Neural progenitor cell (in vitro differentiated cells): ENCODE measurements around the gene GMDS. TPM values are rescaled to one million over a fixed set of nuclear protein-coding genes. Genes with fewer than 3 reads are reported as not detected.
"Not testable (repeated sequence)": the region's sequence is repeated elsewhere in the genome, so short reads cannot be mapped to it uniquely, and the experiment has no call there.

Experiments used
- DNase-seq: peaks from one replicate; pipeline ENCODE4 v3.0.0-alpha.2; 2016; ENCODE audit warnings: low spot score
- H2AFZ ChIP-seq: fragments of 200-600 bp; sonication (generic); replicated peaks from 2 replicates; pipeline ENCODE4 v1.6.1; 2016; ENCODE audit warnings: antibody characterized with exemption
- H3F3A ChIP-seq: fragments of 200-600 bp; sonication (generic); 2 replicates; pipeline ENCODE4 v1.6.1; 2016; ENCODE audit warnings: antibody characterized with exemption, low read depth
- H3K27ac ChIP-seq: fragments of 200-600 bp; sonication (generic); 2 replicates; pipeline ENCODE4 v1.5.1; 2016; ENCODE audit warnings: mild to moderate bottlenecking
- H3K27me3 ChIP-seq: fragments of 200-600 bp; sonication (generic); 2 replicates; pipeline ENCODE4 v1.6.1; 2016; ENCODE audit warnings: mild to moderate bottlenecking, moderate library complexity
- H3K36me3 ChIP-seq: fragments of 200-600 bp; sonication (generic); 2 replicates; pipeline ENCODE4 v1.5.1; 2016
- H3K4me1 ChIP-seq: fragments of 200-600 bp; sonication (generic); 2 replicates; pipeline ENCODE4 v1.6.1; 2016; ENCODE audit warnings: mixed run types
- H3K4me2 ChIP-seq: fragments of 200-600 bp; sonication (generic); 2 replicates; pipeline ENCODE4 v1.6.1; 2016
- H3K4me3 ChIP-seq: fragments of 200-600 bp; sonication (generic); 2 replicates; pipeline ENCODE4 v1.5.1; 2016
- H3K79me2 ChIP-seq: fragments of 200-600 bp; sonication (generic); 2 replicates; pipeline ENCODE4 v1.6.1; 2016; ENCODE audit warnings: low read depth
- H3K9ac ChIP-seq: fragments of 200-600 bp; sonication (generic); 2 replicates; pipeline ENCODE4 v1.6.1; 2016
- H3K9me3 ChIP-seq: fragments of 200-600 bp; sonication (generic); 2 replicates; pipeline ENCODE4 v1.5.1; 2016; ENCODE audit warnings: low read depth
- H4K20me1 ChIP-seq: fragments of 200-600 bp; sonication (generic); 2 replicates; pipeline ENCODE4 v1.6.1; 2016; ENCODE audit warnings: low read depth
- H3K27ac Mint-ChIP-seq: 3 replicates; pipeline ENCODE4 v1.8.0; 2021; ENCODE audit warnings: mixed read lengths
- H3K27me3 Mint-ChIP-seq: 2 replicates; pipeline ENCODE4 v1.8.0; 2022; ENCODE audit warnings: low read depth, mild to moderate bottlenecking, inconsistent platforms, moderate library complexity, mixed read lengths; ENCODE audit not compliant: insufficient read depth
- H3K36me3 Mint-ChIP-seq: 3 replicates; pipeline ENCODE4 v1.8.0; 2021; ENCODE audit warnings: mixed read lengths
- H3K4me1 Mint-ChIP-seq: 3 replicates; pipeline ENCODE4 v1.8.0; 2021; ENCODE audit warnings: mixed read lengths
- H3K4me3 Mint-ChIP-seq: 3 replicates; pipeline ENCODE4 v1.8.0; 2021; ENCODE audit warnings: mild to moderate bottlenecking, moderate library complexity, mixed read lengths
- H3K9me3 Mint-ChIP-seq: 3 replicates; pipeline ENCODE4 v1.8.0; 2020; ENCODE audit warnings: mixed read lengths
- CTCF ChIP-seq: fragments of 200-600 bp; sonication (generic); IDR thresholded peaks from 2 replicates; pipeline ENCODE4 v1.5.1; 2017; ENCODE audit warnings: antibody characterized with exemption, mild to moderate bottlenecking
- EZH2 ChIP-seq: fragments of 200-600 bp; sonication (generic); IDR thresholded peaks from 2 replicates; pipeline ENCODE4 v1.6.1; 2017; ENCODE audit warnings: antibody characterized with exemption, mild to moderate bottlenecking, moderate library complexity
- EZH2phosphoT487 ChIP-seq: fragments of 200-600 bp; sonication (generic); IDR thresholded peaks from 2 replicates; pipeline ENCODE4 v1.6.1; 2017; ENCODE audit warnings: antibody characterized with exemption
- total RNA-seq: library from RNA; depleted of rRNA; stranded (reverse); fragments of >200 nt; gene quantifications from 2 replicates; pipeline ENCODE4 v1.2.3, GENCODE V29; 2015; ENCODE audit warnings: low replicate concordance

Gene GMDS
- total RNA-seq, 1 donor from 2014 or later: 22.6 TPM

GRCh38 chr6:1756472-1757129 is 488.8 kb downstream of the GMDS start:
- no peak overlapping the region for H2AFZ ChIP-seq
- no peak overlapping the region for H3K9ac ChIP-seq
- no peaks in the 10 kb centered on the region for H3K36me3 ChIP-seq
- Mint-ChIP-seq H3K27ac (no peak overlapping the region), H3K4me1 (peaks cover 15% of the 10 kb centered on the region), H3K36me3 (no peaks in the 10 kb centered on the region), H3K4me3 (no peak overlapping the region), H3K9me3 (peaks cover 18% of the 10 kb centered on the region), H3K27me3 (peaks cover 2% of the 10 kb centered on the region)
- H4K20me1 ChIP-seq: no peaks in the 10 kb centered on the region
- H3K4me2 ChIP-seq: no peak overlapping the region
- H3K79me2 ChIP-seq: no peaks in the 10 kb centered on the region
- no peaks in the 10 kb centered on the region for H3K9me3 ChIP-seq
- H3K4me1 ChIP-seq: peaks cover 6% of the 10 kb centered on the region
- no peak for TF ChIP-seq EZH2
- TF ChIP-seq EZH2phosphoT487: no peak
- no peak for TF ChIP-seq CTCF
- no peak overlapping the region for H3K27ac ChIP-seq
- H3K27me3 ChIP-seq: no peaks in the 10 kb centered on the region
- no peaks in the 10 kb centered on the region for H3F3A ChIP-seq
- no peak for DNase-seq
- H3K4me3 ChIP-seq: no peak overlapping the region

GRCh38 chr6:1751063-1751462 is 494.3 kb downstream of the GMDS start:
- H4K20me1 ChIP-seq, H3K4me1 Mint-ChIP-seq, H3K27me3 Mint-ChIP-seq, H3K9me3 ChIP-seq, H3K9ac ChIP-seq, H3K4me3 ChIP-seq, H3K36me3 Mint-ChIP-seq, H2AFZ ChIP-seq, H3K36me3 ChIP-seq, H3K27ac Mint-ChIP-seq, H3F3A ChIP-seq, DNase-seq, H3K27ac ChIP-seq, H3K79me2 ChIP-seq, H3K27me3 ChIP-seq, H3K4me2 ChIP-seq, H3K4me3 Mint-ChIP-seq, H3K4me1 ChIP-seq: not testable (repeated sequence)
- peaks cover 20% of the 10 kb centered on the region for H3K9me3 Mint-ChIP-seq

GRCh38 chr6:1749041-1749440 is 496.4 kb downstream of the GMDS start:
- Histone ChIP-seq H3K27me3 (no peaks in the 10 kb centered on the region), H3K4me2 (no peak overlapping the region), H3F3A (no peaks in the 10 kb centered on the region), H3K27ac (no peak overlapping the region), H2AFZ (no peak overlapping the region), H3K4me1 (peaks cover 4% of the 10 kb centered on the region), H4K20me1 (no peaks in the 10 kb centered on the region), H3K9ac (no peak overlapping the region), H3K36me3 (no peaks in the 10 kb centered on the region), H3K79me2 (no peaks in the 10 kb centered on the region), H3K9me3 (no peaks in the 10 kb centered on the region), H3K4me3 (no peak overlapping the region)
- no peaks in the 10 kb centered on the region for H3K27me3 Mint-ChIP-seq
- no peak for TF ChIP-seq EZH2
- no peak overlapping the region for H3K27ac Mint-ChIP-seq
- no peaks in the 10 kb centered on the region for H3K36me3 Mint-ChIP-seq
- peaks cover 9% of the 10 kb centered on the region for H3K4me1 Mint-ChIP-seq
- H3K4me3 Mint-ChIP-seq: no peak overlapping the region
- H3K9me3 Mint-ChIP-seq: peaks cover 19% of the 10 kb centered on the region
- DNase-seq: no peak

DNA sequence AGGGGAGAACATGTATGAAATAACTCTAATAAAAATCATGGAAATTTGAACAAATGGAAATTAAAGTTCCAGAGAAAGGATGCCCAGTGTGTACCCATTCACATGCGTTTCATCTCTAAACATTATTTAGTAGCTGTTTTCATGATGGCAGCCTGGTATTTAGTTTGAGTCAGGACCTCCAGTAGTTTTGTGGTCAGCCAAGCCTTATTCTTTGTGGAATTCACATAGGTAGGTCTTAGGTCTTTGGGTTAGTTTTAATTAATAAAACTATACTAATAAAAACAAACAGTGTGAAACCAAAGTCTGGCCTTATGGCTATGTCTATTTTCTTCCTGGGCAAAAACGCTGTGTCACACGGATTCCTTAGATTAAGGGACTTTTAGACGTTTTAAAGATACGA is 497.9 kb downstream of the GMDS start:
- Mint-ChIP-seq H3K4me1 (peaks cover 9% of the 10 kb centered on the region), H3K36me3 (no peaks in the 10 kb centered on the region), H3K4me3 (no peak overlapping the region), H3K27me3 (no peaks in the 10 kb centered on the region), H3K27ac (no peak overlapping the region), H3K9me3 (peaks cover 9% of the 10 kb centered on the region)
- H2AFZ ChIP-seq: no peak overlapping the region
- no peak overlapping the region for H3K4me3 ChIP-seq
- H4K20me1 ChIP-seq: no peaks in the 10 kb centered on the region
- H3F3A ChIP-seq: no peaks in the 10 kb centered on the region
- no peak for TF ChIP-seq EZH2phosphoT487
- TF ChIP-seq CTCF: no peak
- no peak for TF ChIP-seq EZH2
- H3K9ac ChIP-seq: no peak overlapping the region
- no peak for DNase-seq
- H3K27ac ChIP-seq: no peak overlapping the region
- no peaks in the 10 kb centered on the region for H3K27me3 ChIP-seq
- H3K36me3 ChIP-seq: no peaks in the 10 kb centered on the region
- no peak overlapping the region for H3K4me2 ChIP-seq
- no peaks in the 10 kb centered on the region for H3K79me2 ChIP-seq
- H3K9me3 ChIP-seq: no peaks in the 10 kb centered on the region
- H3K4me1 ChIP-seq: peaks cover 4% of the 10 kb centered on the region
